ENCODE results near the gene INCENP.
"Not testable (repeated sequence)": the region's sequence is repeated elsewhere in the genome, so short reads cannot be mapped to it uniquely, and the experiment has no call there.

The INCENP gene

DNA sequence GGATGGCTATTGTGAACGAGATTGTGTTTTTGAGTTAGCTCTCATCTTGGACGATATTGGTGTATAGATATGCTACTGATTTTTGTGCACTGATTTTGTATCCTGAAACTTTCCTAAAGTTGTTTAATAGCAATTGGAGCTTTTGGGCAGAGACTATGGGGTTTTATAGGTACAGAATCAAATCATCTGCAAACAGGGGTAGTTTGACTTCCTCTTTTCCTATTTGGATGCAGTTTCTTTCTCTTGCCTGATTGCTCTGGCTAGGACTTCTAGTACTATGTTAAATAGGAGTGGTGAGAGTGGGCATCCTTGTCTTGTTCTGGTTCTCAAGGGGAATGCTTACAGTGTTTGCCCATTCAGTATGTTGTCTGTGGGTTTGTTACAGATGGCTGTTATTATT is 57.3 kb downstream of the INCENP start:
- FAIRE-seq: no peak

DNA sequence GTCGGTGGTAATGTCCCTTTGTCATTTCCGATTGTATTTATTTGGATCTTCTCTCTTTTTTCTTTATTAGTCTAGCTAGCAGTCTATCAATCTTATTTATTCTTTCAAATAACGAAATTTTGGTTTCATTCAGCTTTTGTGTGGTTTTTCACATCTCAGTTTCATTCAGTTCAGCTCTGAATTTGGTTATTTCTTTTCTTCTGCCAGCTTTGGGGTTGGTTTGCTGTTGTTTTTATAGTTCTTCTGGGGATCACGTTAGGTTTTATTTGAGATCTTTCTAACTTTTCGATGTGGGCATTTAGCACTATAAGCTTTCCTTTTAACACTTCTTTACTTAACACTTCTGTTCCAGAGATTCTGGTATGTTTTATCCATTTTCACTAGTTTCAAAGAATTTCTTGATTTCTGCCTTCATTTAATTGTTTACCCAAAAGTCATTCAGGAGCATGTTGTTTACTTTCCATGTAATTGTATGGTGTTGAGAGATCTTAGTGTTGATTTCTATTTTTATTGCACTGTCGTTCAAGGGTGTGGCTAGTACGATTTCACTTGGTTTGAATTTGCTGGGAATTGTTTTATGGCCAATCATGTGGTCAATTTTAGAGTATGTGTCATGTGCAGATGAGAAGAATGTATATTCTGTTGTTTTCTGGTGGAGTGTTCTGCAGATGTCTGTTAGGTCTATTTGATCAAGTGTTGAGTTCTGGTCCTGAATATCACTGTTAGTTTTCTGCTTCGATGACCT is 58.5 kb downstream of the INCENP start:
- no peak for FAIRE-seq

DNA sequence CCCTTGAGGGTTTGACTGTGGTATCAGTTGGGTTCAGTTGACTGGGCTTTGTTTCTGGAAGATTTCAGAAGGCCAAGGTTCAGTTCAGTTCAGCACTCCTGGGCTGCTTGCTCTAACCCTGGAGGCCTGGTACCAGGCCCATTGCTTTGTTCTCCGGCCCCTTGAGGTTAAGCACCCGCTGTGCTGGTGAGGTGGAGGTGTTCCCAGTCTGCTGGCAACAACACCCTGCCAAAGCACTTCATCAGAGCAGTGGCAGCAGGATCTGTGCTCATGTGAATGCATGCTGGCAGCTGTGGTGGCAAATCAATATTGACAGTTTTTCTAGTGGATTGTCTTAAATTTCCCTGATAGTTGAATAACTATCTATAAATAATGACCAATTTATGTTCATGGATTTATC is 62.4 kb downstream of the INCENP start:
- no peak for FAIRE-seq

DNA sequence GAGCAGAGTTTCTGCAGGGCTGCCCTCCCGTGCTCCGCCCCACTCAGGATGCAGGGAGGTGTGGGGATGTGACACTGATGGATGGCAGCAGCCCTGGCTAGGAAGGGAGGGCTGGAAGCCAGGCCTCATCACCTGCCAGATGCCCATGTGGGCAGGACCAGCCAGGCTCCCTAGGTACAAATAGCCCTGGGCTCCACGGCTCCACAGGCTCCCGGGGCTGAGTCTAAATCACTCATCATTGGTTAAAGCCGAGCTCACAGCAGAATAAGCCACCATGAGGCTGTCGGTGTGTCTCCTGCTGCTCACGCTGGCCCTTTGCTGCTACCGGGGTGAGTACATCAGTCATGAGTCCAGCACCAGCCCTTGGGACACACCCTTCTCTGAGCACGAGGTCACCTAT is 66.2 kb downstream of the INCENP start, which contains the start of gene SCGB1D1:
Gene SCGB1D1 (plus strand): TSS at position 206 of the 400 bp plus-strand sequence. CDS start 69 bp downstream, at position 275.
- no peak for FAIRE-seq

DNA sequence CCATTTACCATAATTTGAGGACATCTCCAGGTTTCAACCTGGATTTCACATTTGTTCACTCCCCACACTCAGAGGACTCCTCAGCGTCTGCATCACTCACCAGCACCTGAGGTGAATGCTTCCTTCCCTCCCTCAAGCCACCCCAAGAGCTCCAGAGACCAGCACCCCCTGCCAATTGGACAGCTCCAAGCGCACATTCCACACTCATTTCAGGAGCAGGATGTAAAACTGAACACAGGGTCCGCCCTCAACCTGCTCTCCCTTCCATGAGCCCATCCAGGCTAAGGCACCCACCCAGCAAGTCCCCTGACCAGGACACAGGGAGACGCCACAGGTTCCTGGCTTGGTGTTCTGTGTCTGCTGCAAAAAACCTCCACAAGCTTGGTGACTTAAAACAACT is 70.1 kb downstream of the INCENP start:
- no peak for FAIRE-seq

DNA sequence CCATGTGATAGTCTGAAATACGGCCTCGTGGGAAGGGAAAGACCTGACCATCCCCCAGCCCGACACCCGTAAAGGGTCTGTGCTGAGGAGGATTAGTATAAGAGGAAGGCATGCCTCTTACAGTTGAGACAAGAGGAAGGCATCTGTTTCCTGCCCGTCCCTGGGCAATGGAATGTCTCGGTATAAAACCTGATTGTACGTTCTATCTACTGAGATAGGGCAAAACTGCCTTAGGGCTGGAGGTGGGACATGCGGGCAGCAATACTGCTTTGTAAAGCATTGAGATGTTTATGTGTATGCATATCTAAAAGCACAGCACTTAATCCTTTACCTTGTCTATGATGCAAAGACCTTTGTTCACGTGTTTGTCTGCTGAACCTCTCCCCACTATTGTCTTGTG is 71.2 kb downstream of the INCENP start:
- FAIRE-seq: not testable (repeated sequence)

DNA sequence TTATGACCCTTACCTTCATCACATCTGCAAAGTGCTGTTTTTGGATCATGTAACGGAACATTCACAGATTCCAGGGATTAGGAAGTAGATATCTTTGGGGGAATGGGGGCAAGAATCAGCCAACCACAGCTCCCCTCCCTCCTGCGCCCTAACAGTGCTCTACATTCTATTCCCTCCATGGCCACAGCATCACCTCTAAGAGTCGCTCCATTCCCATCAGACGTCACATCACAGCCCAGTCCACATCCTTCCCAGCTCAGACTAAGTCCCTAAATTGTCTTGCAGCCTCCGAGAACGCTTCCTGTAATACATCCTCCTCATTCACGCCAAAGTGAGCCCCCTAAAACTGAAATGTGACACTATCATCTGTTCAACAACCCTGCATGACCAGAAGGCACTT is 72.1 kb downstream of the INCENP start:
- FAIRE-seq: no peak

DNA sequence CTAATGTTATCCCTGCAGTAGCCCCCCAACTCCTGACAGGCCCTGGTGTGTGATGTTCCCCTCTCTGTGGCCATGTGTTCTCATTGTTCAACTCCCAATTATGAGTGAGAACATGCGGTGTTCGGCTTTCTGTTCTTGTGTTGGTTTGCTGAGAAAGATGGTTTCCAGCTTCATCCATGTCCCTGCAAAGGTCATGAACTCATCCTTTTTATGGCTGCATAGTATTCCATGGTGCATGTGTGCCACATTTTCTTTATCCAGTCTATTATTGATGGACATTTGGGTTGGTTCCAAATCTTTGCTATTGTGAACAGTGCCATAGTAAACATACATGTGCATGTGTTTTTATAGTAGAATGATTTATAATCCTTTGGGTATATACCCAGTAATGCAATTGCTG is 73.6 kb downstream of the INCENP start:
- FAIRE-seq: not testable (repeated sequence)

DNA sequence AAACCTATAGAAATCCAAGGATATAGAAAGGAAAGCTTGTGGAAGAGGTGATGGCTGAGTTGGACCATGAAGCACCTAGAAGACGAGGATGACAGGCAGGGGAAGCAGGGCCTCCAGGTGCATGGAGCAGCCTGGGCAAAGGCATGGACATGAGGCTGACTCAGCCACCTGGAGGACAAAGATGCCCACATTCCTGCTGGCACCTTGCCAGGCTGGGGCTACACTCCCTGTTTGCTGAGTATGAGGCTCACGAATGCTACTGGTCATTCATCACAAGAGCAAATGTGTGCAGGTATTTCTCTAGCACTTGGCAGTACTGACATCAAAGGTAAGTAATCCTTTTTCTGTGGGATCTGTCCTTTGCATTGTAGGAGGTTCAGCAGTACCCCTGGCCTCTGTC is 77.6 kb downstream of the INCENP start:
- FAIRE-seq: no peak
